Activated CD8-positive, alpha-beta memory T cell treated with anti-CD3 and anti-CD28 coated beads, Interleukin-2, amount 50 U/mL, for 24 hours (primary cell): ENCODE data around the gene XIST.
"Not testable (repeated sequence)": the region's sequence is repeated elsewhere in the genome, so short reads cannot be mapped to it uniquely, and the experiment has no call there.

Experiments
- DNase-seq: peaks from one replicate; pipeline ENCODE4 v3.0.0-alpha.2; 2020; ENCODE audit errors: extremely low read depth

XIST gene

DNA sequence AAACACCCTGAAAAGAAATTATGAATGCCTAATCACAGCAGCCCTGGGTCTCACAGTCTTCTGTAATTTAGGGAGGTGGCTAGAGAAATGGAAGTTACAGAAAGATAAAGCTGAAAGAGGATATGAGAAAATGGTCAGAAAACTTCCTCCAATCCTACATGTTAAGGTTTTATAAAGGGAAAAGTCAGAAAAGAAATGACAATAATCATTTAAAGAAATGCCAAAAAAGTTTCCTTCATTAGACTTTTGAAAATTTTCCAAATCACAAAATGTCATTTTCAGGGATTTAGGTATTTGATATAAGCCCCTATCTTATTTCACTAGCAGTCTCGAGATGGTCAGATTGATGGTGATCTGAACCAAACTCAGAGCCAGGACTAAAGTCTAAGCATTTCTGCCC is 13.4 kb downstream of the XIST start:
- DNase-seq, result no peak

DNA sequence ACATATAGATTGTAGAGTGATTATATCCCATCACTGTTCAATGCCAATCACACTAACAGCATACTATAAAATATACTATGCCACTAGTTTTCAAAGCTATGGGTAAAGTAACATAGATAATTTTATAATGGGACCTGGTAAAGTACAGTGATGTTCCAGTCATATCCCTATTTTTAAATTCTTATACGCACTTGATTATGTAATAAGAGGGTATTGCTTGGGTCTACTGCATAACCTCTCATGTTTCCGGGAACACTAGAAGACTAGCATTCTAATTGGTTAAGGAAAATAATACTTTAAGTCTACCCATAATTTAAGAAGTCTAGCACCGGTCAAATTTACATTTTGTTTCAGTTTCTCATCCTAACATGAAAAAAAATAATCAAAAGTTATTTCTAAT is 14.4 kb downstream of the XIST start:
- no peak for DNase-seq

DNA sequence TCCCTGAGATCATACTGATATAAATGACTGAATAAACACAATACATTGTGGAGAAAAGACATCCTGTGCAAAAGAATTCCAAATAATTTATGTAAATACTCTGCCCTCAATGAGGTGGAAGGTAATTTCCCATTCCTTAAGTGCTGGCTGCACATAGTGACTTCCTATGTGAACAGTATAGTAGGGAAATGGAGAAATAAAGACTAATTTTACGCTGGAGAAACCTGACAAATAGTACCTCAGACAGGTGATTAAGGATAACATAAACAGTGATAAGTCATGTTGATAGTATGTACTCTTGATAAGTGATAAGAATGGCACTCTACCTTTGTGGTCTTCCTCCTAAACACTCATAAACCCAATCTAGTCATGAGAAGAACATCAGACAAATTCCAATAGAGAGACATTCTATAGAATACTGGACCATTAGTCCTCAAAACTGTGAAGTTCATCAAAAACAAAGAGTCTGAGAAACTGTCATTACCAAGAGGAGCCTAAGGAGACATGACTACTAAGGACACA is 15.5 kb downstream of the XIST start:
- no peak for DNase-seq

DNA sequence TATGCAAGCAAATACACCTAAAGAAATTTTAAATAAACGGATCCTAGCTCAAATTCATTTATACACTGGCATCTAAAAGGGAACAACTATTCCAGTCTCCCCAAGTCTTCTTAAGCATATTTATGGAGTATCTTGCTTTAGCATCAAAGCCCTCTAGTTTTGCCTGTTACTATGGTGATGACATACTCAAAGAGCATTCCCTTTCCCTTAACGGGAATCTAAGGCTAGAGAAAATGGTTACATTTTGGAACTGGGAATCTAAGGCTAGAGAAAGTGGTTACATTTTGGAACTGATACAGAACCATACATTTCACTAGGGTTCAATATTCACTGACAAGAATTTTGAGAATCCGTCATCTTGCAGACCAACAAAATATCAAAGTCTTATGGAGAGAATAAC is 18.3 kb downstream of the XIST start:
- no peak for DNase-seq

DNA sequence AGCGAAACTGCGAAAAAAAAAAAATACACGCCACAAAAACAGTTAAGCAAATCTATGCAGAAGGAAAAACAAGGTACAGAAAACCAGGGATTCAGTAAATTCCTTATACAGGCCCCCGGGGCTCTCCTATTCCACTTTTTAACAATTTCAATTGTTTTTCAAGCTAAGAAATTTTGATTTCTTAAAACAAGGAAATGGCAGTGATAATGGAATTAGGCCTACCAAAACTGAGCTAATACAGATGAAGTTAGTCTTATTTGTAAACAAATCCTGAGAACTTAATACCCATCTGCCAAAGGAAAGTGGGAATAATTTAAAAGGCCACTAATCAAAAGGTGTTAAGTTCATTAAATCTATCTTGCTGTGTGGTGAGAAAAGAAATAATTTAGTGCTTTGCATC is 20.2 kb downstream of the XIST start:
- no peak for DNase-seq

DNA sequence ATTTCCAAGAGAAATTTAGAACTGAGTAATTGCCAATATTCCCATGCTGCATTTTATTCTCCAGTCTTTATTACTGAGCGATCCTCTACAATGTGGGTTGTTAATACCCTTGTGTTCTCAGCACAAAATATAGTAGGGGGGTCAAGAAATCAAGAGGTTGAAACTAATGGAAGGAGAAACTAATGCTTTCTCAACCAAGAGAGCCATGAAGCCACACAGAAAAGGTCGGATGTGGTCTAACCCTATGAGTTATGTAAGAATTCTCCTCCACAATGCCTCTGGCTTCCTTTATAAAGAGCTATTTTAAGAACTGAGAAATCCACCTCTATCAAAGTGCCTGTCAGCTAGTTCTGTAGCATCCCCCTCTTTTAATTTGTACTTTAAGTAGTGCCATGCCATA is 21.0 kb downstream of the XIST start:
- no peak for DNase-seq

DNA sequence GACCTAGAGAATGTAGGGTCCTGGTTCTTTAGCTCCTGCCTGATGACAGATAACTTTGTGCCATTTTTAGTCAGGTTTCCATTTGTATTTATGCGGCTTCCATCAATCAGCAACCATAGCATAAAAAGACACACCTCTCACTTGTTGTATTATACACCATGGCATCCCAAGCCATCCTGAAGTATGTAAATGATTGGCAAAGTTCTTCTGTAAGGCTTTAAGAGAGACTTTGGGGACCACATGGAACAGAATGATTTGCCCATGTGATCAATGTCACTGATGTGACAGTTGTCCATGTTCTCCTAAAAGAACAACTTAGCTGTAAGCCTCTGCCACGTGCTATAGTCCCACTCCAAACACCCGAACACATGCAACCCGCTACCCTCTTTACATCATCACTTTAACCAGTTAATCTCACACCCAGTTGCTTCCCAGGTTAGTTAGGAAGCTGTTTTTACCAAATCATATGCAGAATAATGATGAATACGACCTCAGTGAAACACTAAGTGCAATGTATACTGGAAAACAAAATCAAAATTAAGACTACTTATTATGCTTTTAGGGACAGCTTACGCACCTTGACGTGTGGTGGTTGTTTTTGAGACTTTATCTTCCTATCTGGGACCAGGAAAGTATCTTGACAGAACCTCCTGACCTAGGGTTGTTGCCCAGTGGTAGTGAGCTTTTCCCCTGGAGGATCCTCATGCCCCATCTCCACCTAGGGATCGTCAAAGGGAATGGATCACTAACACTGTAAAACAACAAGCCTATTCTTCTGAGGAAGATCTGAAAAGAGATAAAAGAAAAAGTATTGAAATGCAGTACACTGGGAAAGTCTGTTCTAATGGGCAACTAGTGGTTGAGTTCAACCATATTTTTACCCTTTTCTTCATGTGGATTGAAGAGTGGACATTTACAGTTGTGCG is 21.8 kb downstream of the XIST start:
- DNase-seq, result no peak

DNA sequence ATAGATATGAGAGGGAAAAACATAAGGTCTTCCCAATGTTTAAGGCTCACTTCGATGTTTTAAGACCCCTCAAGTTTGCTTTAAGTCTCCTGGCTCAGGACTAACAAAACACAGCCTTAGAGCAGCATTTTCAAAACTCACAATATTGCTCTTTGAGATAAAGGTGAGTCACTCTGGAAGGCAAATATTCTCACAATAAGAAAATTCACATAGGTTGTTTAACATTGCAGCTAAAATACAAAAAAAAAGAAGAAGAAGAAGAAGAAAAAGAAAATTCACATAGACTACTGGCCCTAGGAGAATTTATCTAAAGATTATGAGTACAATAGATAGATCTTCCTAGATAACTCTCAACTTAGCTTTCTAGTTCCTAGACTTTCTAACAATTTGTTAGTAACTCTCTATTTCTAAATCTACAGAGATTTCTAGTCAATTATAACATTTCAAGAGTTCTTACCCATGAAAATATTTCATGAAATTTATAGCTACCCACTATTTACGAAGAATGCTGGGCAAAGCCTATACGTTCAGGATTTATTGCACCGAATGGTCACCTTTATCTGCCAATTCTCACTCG is 22.5 kb downstream of the XIST start:
- DNase-seq, result no peak

DNA sequence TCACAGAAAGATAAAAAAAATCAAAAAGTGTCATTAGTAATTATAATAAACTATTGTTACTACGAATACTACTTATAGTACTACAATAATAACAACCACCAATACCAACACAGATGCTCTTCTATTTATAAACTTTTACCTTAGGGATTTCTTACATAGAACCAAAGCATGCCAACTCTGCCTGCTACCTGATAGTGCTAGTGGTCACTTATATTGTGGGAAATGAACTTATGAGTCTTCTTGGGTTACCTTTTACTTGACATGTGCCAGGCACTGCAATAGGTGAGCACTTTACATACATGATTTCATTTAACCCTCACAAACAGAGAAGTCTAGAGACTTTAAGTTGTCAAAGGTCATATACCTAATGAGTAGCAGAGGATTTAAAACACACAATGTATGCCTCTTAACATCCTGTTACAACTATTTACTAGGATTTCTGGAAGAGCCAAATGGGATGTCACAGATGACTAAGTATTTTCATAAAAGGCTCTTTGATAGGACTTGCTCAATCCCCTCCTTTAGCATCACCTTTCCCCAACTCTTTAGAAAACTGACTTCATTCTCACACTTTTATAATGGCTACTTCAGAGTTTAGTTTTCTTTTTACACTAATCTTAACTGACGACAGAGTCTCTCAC is 24.3 kb downstream of the XIST start:
- no peak for DNase-seq

DNA sequence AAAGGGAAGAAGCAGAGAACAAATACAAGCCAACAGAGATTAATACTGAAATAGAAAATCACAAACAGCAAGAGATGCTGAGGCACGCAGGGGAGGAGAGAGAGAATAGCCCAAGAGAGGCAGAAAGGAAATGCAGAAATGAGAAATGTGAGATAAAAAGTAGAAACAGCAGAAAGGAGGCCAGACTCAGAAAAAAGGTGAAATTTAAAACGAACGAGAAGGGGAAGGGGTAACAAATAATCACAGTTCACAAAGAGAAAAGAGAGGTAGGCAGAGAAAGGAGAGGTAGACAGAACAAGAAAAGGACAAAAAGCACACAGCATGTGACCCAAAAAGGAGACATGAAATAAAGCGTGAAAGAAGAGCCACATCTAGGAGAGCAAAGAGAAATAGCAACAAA is 25.1 kb downstream of the XIST start:
- no peak for DNase-seq

DNA sequence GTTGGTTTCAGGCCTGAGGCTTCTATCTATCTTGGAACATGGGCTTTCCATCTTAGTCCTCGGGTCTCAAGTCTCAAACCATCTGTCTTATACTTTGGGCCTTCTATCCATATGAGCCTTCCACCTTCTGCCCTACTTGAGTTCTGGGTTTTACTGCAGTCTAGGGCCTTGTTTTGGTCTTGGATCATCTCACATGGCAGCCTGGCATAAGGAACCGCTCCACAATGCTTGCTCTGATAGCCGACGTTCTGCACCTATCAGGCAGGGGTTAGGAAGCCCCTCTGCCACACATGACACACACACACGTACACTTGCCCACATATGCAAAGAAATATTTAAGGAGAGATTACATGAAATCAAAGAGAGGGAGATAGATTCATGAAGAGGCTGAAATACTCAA is 25.5 kb downstream of the XIST start:
- no peak for DNase-seq

DNA sequence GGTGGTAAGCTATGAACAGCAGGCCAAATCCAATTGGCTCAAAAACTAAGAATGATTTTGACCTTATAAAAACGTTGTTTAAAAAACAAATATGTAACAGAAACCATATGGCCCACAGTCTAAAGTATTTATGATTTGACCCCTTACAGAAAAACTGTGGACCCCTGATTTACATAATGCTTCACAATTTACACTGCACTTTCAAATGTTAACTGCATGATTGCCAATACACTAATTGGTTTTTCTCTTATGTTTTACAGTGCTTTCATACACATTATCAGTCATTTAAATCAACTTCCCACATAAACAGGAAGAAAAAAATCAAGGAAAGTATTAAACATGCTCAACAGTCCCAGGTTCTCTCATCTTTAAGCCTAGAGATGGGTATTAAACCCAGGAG is 26.9 kb downstream of the XIST start:
- no peak for DNase-seq

DNA sequence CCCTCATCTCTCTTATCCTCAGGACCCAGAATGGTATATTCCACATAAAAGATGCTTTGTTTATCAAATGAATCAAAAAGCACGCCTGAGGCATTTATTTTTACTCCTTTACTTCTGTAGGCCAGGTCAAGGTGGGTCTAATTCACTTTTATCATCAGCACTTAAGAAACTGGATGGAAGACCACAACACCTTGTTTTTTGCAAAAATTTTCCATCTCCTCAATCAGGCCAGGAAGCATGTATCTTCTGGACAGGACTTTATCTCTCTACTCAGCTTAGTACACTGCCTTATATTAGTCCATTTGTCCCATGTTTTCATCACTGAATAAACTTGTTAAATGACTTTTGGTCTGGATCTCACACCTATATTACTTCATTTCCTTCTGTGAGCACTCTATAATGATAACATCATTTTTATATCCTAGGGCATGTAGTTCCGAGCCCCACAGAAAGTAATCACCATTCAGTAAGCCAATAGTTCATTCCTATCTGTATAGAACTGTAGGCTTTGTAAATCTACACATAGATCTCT is 29.0 kb downstream of the XIST start:
- DNase-seq, result no peak

DNA sequence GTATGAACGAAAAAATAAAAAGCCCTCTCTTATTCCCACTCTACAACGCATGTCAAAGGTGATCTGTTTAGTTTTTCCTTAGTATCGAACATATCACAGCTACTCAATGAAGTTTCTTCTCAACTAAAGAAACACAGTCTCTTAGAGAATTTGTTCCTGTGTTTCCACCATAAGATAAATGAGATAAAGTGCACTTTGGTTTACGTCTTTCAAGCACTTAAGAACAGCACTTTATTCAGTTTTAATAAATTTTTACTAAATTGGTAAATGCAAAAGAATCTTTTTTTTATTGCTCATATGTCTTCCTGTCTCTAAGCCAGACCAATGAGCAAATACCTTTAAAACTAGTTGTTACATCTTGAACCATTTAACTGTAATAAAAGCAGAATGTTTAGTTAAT is 29.7 kb downstream of the XIST start:
- DNase-seq, result no peak

DNA sequence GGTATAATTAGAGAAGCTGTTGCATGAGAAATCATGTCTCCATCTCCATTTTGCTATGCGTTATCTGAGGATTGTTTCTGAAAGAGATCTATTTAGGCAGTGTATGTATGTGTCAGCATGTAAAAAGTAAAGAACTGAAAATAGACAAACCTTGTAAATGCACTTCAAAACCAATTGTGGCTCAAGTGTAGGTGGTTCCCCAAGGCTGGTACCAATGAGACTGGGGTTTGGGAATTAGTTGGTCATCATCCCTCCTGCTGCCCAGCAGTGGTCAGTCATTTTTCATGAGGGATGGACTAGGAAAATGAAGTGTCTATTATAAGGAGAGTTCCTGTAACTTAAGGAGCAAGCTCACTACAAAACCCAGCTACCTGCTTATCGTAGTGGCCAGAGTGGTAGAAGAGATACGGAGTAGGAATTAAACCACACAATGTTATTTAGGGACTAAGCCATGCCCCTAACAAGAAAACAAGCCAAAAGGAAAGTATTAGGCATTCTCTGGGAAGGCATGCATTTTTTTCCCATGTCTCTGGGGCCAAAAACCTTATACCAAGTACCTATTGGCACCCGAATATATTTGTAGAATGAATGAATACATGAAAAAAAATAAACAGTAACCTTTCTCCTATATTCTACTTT is 30.5 kb downstream of the XIST start:
- no peak for DNase-seq

DNA sequence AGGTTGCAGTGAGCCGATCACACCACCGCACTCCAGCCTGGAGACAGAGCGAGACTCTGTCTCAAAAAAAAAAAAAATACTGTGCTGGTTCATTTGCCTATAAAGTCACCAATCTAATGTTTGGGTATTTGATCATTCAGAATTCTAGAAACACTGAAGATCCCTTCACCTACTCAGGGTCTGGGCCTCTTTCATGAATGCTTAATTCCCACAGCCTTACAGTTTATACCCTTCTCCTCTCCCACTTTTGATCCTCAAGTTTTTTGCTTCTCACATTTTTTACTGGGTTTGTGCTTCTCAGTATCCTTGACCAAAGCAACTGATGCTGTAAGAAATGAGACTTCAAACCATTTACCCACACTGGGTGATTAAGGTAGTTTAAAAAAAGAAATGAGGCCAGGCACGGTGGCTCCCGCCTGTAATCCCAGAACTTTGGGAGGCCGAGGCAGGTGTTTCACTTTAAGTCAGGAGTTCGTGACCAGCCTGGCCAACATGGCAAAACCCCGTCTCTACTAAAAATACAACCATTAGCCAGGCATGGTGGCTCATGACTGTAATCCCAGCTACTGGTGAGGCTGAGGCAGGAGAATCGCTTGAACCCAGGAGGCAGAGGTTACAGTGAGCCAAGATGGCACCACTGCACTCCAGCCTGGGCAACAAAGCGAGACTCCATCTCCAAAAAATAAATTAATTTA is 32.5 kb downstream of the XIST start:
- DNase-seq, result not testable (repeated sequence)

DNA sequence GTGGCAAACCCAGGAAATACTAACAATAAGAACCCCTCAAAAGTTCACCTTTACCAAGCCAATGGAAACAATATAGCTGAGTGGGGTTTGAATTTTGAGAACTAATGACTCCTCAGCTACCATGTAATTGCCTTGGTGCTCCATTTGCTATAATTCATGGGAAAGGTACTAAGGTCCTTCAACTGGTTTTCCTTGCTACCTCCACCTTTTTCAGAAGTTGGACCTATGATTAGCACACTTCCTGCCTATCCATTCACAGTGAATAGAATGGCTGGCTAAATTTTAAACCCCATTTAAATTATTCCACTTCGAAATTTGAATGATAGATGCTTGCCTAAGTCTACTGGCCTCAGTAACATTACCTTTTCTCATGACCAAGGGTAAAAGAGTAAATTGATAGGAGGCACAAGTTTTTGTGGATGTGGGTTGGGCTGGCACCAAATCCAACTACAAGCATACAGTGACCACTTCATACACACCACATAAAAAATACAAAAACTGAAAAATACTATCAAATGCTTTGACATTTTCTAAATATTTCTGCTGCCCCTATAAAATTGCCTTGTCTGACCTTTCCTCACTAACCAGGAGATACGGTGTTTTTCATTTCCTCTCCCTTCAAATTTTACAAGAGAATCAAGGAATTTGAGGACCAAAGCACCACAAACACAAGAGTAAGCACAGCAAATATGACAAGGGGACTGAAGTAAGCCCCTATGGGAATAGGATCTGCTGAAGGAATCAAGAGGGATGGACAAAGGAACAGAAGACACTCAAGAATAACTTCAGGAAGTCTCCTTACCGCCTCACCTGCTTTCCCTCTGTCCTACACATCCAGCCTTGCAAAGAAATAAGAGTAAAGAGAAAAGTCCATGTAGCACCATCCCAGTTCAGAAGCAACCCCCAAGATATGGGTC is 34.1 kb downstream of the XIST start:
- DNase-seq, result no peak

DNA sequence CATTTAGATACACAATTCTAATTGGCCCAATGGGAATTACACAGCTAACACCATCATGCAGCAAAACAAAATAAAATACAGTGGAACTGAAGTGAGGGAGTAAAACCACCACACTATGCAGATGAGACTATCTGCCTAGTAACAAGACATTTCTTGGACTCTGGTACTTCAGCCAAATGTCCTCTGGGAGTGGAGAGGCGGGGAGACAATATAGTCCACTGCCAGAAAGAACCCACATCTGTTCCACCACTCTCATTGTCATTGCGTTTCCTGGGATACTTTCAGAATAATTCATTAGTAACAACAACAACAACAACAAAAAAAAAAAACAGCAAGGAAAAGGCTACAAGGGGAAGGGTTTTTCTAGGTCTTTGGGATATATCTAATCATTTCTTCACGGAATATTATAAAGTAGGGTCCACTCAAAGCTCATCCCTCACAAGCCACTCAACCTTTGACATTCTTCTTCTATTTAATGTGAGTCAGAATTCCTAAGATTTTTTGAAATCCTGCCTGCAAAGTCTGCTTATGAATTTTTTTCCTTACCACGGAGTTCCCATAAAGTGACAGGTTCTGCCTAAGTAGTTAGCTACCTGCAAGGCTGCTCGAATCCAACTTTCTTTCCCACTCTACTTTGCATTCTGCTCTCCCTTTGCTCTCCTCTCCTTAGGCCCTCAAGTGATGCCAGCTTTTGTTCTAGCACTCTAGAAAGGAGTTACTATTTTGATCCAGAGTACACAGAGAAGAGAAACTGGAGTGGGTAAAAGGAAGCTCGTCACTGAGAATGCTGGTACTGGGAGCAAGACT is 34.9 kb downstream of the XIST start:
- DNase-seq, result no peak

DNA sequence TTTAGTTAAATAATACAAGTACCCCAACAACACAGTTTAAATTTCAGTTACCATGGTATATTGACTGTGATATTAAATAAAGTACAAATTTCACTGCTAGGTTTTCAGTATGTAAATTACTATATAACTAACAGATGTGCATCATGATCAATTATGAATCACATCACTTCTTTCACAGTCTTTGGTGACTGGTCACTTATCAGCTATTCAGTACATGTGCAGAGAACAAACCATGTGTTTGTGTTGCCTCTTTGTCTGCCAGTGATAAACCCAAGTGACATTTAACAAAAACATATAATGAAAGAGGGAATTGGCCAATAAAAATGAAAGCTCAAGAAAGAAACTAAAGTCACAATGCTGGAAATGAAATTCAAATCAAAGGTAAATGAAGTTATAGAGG is 40.3 kb downstream of the XIST start:
- no peak for DNase-seq

DNA sequence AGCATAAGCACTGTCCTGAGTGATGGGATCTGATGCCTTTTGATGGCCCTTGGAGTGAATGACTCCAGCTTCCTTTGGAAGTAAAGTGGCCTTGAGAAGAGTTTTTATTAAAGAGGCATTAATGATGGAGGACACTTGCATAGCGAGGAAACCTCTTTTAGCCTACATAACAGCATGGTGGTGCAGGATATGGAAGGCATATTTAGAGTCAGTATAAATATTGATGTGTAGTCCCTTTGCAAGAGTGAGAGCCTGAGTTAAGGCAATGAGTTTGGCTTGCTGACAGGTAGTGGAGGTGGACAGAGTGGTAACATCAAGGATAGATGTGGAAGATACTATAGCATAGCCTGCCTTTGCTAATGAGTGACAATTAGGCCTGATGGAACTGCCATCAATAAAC is 48.4 kb downstream of the XIST start:
- not testable (repeated sequence) for DNase-seq
